Endometrial microvascular endothelial cells (primary cell): ENCODE results near the gene EBI3. TPM values are rescaled to one million over a fixed set of nuclear protein-coding genes. Genes with fewer than 3 reads are reported as not detected.

Experiments
- total RNA-seq: library from RNA; depleted of rRNA; stranded (reverse); fragments of >200 nt; gene quantifications from one replicate; pipeline ENCODE4 v1.2.3, GENCODE V29; 2015; ENCODE audit errors: inconsistent ontology term

Gene EBI3
- total RNA-seq, 1 donor from 2014 or later = 1.1 TPM

Other genes starting within 250 kb of the EBI3 start
- 2,011 TPM for gene EEF2, start 244.1 kb upstream of the EBI3 start, total RNA-seq
- gene PIAS4, start 221.8 kb upstream of the EBI3 start, total RNA-seq = 39.8 TPM
- gene ZBTB7A, start 162.6 kb upstream of the EBI3 start, total RNA-seq = 28.1 TPM
- 156 TPM for gene MAP2K2, start 105.4 kb upstream of the EBI3 start, total RNA-seq
- gene CREB3L3, start 75.9 kb upstream of the EBI3 start, total RNA-seq = not detected
- 23.2 TPM for gene SIRT6, start 47.0 kb upstream of the EBI3 start, total RNA-seq
- gene ANKRD24, start 46.8 kb upstream of the EBI3 start, total RNA-seq = not detected
- 39.5 TPM for gene YJU2, start 17.6 kb downstream of the EBI3 start, total RNA-seq
- gene SHD, start 49.7 kb downstream of the EBI3 start, total RNA-seq = not detected
- not detected for gene TMIGD2, start 72.9 kb downstream of the EBI3 start, total RNA-seq
- 15.1 TPM for gene FSD1, start 75.1 kb downstream of the EBI3 start, total RNA-seq
- gene STAP2, start 109.3 kb downstream of the EBI3 start, total RNA-seq = 15.0 TPM
- gene MPND, start 114.0 kb downstream of the EBI3 start, total RNA-seq = 3.5 TPM
- 128 TPM for gene SH3GL1, start 171.0 kb downstream of the EBI3 start, total RNA-seq
- gene CHAF1A, start 173.1 kb downstream of the EBI3 start, total RNA-seq = 21.3 TPM
- 125 TPM for gene UBXN6, start 228.3 kb downstream of the EBI3 start, total RNA-seq
- 66.1 TPM for gene HDGFL2, start 242.8 kb downstream of the EBI3 start, total RNA-seq